ENCODE results near the gene RAE1.

RAE1 gene

GRCh38 chr20:57400231-57400701, 49.2 kb downstream of the RAE1 start:
- H3K4me3 ChIP-seq (ENCODE audit: control insufficient read depth, low read depth, low read length) = no peak overlapping the region

DNA sequence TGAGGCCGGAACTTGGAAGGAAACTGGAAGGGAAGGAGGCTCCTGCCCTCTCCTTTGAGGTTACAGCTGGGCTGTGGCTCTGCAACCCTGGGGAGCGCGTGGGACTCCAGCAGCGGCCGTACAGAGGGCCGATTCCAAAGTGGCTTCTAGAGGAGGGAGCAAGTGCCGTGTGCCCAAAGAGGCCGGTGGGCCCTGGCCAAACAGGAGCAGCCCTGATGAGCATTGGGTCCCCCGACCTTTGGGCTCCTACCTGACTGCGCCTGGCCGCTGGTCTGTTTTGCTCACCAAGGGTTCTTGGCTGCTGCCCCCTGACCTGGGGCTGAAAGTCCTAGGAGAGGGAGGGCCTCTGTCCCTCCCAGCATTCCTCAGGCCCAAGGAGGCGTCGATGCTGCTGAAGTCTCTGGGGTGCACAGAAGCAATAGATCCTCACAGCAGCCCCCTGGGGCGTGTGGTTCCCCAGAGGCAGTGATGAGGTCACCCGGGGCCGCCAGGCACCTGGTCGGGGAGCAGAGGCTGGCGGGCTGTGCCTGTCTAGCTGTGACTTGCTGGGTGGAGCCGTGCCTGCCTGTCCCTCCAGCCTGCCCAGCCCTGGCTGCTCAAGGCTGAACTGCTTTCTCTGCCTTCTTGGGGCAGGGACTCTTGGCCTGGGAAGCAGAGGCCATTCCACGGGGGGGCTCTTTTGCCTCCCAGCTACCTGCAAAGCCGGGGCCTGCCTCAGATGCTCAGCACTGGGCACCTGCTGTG, 49.9 kb downstream of the RAE1 start:
- no peak for TF ChIP-seq CTCF (conservative IDR thresholded peaks at IDR 0.05; ENCODE audit: control insufficient read depth, insufficient read depth, low read depth, low read length)
- no peak overlapping the region for H3K4me3 ChIP-seq (ENCODE audit: control insufficient read depth, low read depth, low read length)
- DNase-seq (ENCODE audit: low read depth) = no peak

More at GRCh38 chr20:57400231-57400701, 49.2 kb downstream of the RAE1 start:
- TF ChIP-seq CTCF (conservative IDR thresholded peaks at IDR 0.05; ENCODE audit: control insufficient read depth, insufficient read depth, low read depth, low read length) = no peak
- no peak for DNase-seq (ENCODE audit: low read depth)

DNA sequence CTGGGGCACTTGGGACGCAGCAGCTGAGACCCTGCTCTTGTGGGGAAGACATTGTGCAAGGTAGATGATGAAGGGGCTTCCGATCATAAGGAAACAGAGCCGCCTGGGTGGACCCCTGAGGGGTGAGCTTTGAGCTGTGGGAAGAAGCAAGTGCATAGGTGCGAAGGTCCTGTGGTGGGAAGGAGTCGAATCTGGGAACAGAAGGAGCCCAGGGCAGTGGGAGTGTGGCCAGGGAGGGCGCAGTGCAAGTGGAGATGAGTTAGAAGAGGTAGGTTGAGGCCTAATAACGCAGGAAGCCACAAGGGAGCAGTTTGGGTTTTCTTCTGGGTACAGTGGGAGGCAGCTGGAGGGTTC, 50.5 kb downstream of the RAE1 start:
- no peak for DNase-seq (ENCODE audit: low read depth)
- TF ChIP-seq CTCF (conservative IDR thresholded peaks at IDR 0.05; ENCODE audit: control insufficient read depth, insufficient read depth, low read depth, low read length) = no peak
- no peak overlapping the region for H3K4me3 ChIP-seq (ENCODE audit: control insufficient read depth, low read depth, low read length)

DNA sequence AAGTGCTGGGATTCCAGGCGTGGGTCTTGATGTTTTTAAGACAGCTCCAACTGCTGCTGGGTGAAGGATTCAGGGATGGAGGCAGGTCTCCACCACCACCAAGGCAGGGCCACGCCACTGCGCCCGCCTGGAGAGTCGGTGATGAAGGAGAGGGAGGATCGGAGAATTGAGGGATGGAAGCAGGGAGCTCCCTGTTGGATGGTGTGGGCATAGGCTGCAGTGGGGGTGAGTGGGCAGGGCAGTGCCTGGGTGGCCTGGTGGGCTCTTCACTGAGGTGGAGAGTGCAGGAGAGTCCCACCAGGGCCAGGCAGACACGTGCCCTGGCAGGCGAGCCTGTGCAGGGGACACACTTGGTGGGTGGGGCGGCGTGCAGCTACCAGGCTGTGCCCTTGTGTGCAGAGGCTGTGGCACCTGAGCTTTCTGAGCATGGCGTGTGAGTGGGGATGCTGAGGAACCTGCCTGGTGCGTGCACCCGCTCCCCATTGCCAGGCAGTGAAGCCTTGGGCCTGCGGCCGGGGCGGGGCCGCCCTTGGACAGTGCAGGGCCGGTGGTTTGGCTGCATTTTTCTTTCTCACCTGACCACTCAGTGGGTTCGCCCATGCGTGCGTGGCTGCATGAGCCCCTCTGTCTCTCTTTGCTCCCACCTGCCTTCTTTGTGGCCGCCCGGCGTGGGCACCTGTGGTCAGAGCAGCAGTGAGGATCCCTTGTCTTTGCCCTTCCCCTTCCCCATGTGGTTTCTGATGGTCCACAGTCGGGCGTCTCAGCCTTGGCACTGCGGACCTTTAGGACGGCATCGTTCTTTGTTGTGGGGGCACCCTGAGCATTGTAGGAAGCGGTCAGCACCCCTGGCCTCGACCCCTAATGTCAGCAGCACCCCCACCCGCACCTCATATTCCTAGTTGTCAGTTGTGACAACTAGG, 51.4 kb downstream of the RAE1 start:
- no peak overlapping the region for H3K4me3 ChIP-seq (ENCODE audit: control insufficient read depth, low read depth, low read length)
- DNase-seq (ENCODE audit: low read depth) = no peak
- no peak for TF ChIP-seq CTCF (conservative IDR thresholded peaks at IDR 0.05; ENCODE audit: control insufficient read depth, insufficient read depth, low read depth, low read length)

DNA sequence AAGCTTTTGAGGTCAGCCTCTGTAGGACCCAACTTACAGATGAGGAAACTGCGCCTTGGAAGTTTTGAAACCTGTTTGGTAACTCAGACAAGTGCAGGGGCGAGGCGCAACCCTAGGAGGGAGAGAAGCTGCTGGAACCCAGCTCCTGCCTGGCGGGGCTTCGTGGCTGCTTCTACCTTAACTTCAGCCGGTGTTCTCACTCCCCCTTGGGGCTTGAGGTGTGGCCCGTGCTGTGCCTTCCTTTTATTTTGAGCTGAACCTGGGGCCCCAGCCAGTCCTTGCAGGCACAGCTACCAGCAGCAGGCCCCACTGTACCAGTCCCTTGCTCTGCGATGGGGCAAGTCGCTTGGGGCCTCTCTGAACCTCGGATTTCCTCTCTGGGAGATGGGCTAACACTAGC, 52.2 kb downstream of the RAE1 start:
- DNase-seq (ENCODE audit: low read depth) = no peak
- TF ChIP-seq CTCF (conservative IDR thresholded peaks at IDR 0.05; ENCODE audit: control insufficient read depth, insufficient read depth, low read depth, low read length) = no peak
- no peak overlapping the region for H3K4me3 ChIP-seq (ENCODE audit: control insufficient read depth, low read depth, low read length)

GRCh38 chr20:57404006-57404405, 53.0 kb downstream of the RAE1 start:
- no peak overlapping the region for H3K4me3 ChIP-seq (ENCODE audit: control insufficient read depth, low read depth, low read length)
- no peak for DNase-seq (ENCODE audit: low read depth)
- TF ChIP-seq CTCF (conservative IDR thresholded peaks at IDR 0.05; ENCODE audit: control insufficient read depth, insufficient read depth, low read depth, low read length) = no peak

All from fibroblast of mammary gland (primary cell).